ENCODE data around the gene B3GAT3. TPM values are rescaled to one million over a fixed set of nuclear protein-coding genes. Genes with fewer than 3 reads are reported as not detected.
A peak's percentile ranks its signal among the peaks of the same experiment; 100 is the strongest.

Gene B3GAT3
- total RNA-seq, 4 donors from 2014 or later: 4.4 to 21.4 (median 9.8) TPM

GRCh38 chr11:62602141-62603071 is 19.4 kb downstream of the B3GAT3 start:
- H3K27ac ChIP-seq: peak overlapping the region; percentile 87 to 97 (median 94)
- H3K36me3 ChIP-seq: peaks cover 0 to 30% of the 10 kb centered on the region in 2 donors
- peaks cover 17 to 29% of the 10 kb centered on the region in 2 donors for H3K4me1 ChIP-seq
- H3K4me3 ChIP-seq: peak overlapping the region; percentile 84 to 99 (median 98)
- in situ Hi-C loops (cut with MboI; ENCODE audit: low sequenced_read_pairs in 4 of 4): loop anchor here in 1 of 4 donors (25.0 kb wide), 1 partner anchor 110 kb away; the partner anchor contains the start of genes BSCL2 and GNG3
- DNase-seq (peak; percentile 62 to 65), ATAC-seq (peak; percentile 62 to 71)
- TF ChIP-seq POLR2A (IDR thresholded peaks at IDR 0.05) (peak; percentile 37 to 41), CTCF (IDR thresholded peaks at IDR 0.05 in 4 of 5, conservative IDR thresholded peaks at IDR 0.05 in 1 of 5) (peak in 4 of 5 experiments; percentile 14 to 47 (median 16))
- intact Hi-C loops (cut with DNase I; ENCODE audit: low total_unique reads): loop anchor here (1.0 to 5.0 kb wide), 6 partner anchors 10 to 205 kb away; partner anchors contain the start of genes BSCL2, EML3, GNG3 and UBXN1
- no peaks in the 10 kb centered on the region for H3K9me3 ChIP-seq
- no peaks in the 10 kb centered on the region for H3K27me3 ChIP-seq

DNA sequence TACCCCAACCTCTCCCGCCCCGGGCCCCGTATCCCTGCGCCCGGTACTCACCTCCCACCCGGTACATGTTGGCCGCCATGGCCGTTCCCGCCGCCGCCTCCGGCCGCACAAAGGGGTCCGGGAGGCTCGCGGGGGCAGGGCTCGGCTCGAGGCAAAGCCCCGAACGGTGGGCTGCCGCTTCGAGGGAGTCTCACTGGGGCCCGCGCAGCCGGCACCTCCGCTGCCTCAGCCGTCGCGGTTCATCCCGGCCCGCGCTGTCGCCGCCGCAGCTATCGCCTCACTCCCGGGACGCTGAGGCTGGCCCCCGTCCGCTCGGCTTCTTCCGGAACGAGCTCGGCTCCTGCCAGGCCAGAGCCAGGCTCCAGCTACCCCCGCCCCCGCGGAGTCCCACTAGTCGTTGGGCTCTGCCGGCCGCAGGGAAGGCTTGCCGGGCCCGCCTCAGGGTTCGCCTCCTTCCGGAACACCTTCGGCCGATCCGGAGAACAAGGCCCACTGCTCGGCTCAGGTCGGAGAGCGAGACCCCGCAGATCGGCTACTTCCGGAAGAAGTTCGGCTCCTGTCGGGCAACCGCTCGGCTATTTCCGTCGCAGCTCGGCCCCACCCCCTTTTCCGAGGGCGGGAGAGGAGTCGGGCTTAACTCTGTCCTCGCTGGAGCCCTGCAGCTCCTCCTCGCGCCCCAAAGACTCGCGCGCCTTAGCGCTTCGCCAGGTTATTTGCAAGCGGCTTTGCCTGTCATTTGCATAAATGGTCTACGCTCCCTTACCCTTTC is 20.2 kb downstream of the B3GAT3 start, which contains the start of gene MTA2:
TSS of gene MTA2 (minus strand) at position 494 of the 769 bp plus-strand sequence. CDS start at position 79, 415 bp downstream.
- Histone ChIP-seq H3K36me3 (peaks cover 0 to 39% of the 10 kb centered on the region in 2 donors), H3K4me3 (peak within 1 kb of the TSS; percentile 84 to 99 (median 98)), H3K27me3 (no peaks in the 10 kb centered on the region), H3K4me1 (peaks cover 17 to 29% of the 10 kb centered on the region in 2 donors), H3K9me3 (no peaks in the 10 kb centered on the region), H3K27ac (peak within 1 kb of the TSS; percentile 87 to 97 (median 94))
- TF ChIP-seq POLR2A (IDR thresholded peaks at IDR 0.05): peak; percentile 43 to 57
- TF ChIP-seq CTCF (IDR thresholded peaks at IDR 0.05 in 4 of 5, conservative IDR thresholded peaks at IDR 0.05 in 1 of 5): no peak
- in situ Hi-C loops (cut with MboI; ENCODE audit: low sequenced_read_pairs in 4 of 4): loop anchor here in 1 of 4 donors (25.0 kb wide), 1 partner anchor 111 kb away; the partner anchor contains the start of genes BSCL2 and GNG3
- DNase-seq (peak; percentile 97), ATAC-seq (peak; percentile 83 to 85)
- intact Hi-C loops (cut with DNase I; ENCODE audit: low total_unique reads): loop anchor here (1.0 to 5.0 kb wide), 7 partner anchors 9 to 204 kb away; partner anchors contain the start of genes BSCL2, EML3, GNG3 and UBXN1

GRCh38 chr11:62601122-62601371 is 20.7 kb downstream of the B3GAT3 start:
- Histone ChIP-seq H3K4me1 (peaks cover 17 to 29% of the 10 kb centered on the region in 2 donors), H3K9me3 (no peaks in the 10 kb centered on the region), H3K4me3 (peak overlapping the region; percentile 84 to 99 (median 98)), H3K27me3 (no peaks in the 10 kb centered on the region), H3K27ac (peak overlapping the region; percentile 87 to 97 (median 94)), H3K36me3 (peaks cover 0 to 44% of the 10 kb centered on the region in 2 donors)
- TF ChIP-seq CTCF (IDR thresholded peaks at IDR 0.05 in 4 of 5, conservative IDR thresholded peaks at IDR 0.05 in 1 of 5) (no peak), POLR2A (IDR thresholded peaks at IDR 0.05) (no peak)
- no peak for DNase-seq
- in situ Hi-C loops (cut with MboI; ENCODE audit: low sequenced_read_pairs in 4 of 4) (loop anchor here in 1 of 4 donors (25.0 kb wide), 1 partner anchor 111 kb away; the partner anchor contains the start of genes BSCL2 and GNG3), intact Hi-C loops (cut with DNase I; ENCODE audit: low total_unique reads) (loop anchor here (1.0 to 5.0 kb wide), 6 partner anchors 9 to 204 kb away; partner anchors contain the start of genes BSCL2, GNG3 and UBXN1)
- peak in 1 of 2 donors; percentile 10 for ATAC-seq

Measured in gastrocnemius medialis (tissue), 4 donors.